ENCODE measurements around the gene CTNNAL1. TPM values are rescaled to one million over a fixed set of nuclear protein-coding genes. Genes with fewer than 3 reads are reported as not detected.

Gene CTNNAL1
- total RNA-seq, 2 experiments from 2014 or later = 4.9 to 5.3 TPM

DNA sequence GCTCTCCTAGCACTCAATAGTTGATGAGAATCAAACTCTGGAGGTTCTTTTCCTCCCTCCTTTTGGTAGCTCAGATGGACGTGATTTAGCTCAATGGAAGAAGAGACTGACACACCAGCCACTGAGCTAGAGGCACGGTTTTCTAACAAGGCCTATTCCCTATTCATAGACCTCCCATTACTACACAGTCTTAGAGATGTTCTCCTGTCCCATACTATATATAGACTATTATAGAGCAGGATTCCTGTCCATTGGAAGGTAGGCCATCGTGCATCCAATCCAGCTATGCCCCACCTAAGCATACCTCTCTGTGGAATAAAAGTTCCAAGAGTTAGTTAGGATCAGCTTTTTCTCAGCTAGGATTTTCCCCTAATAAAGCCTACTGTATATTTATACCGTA is 30.3 kb upstream of the CTNNAL1 start:
- H3K4me3 Mint-ChIP-seq = no peak overlapping the region
- intact Hi-C loops (cut with DNase I, micrococcal nuclease) = no loop called here
- ATAC-seq (ENCODE audit: poor library complexity) (no peak), DNase-seq (no peak)
- H3K36me3 ChIP-seq (ENCODE audit: insufficient read depth, low read length) = peaks cover 75% of the 10 kb centered on the region
- H3K27me3 Mint-ChIP-seq = no peaks in the 10 kb centered on the region
- H3K4me1 Mint-ChIP-seq (ENCODE audit: low read depth) = no peaks in the 10 kb centered on the region
- no peak overlapping the region for H3K4me3 ChIP-seq (ENCODE audit: low read length)
- H3K27me3 ChIP-seq (ENCODE audit: control insufficient read depth in 1 of 2, insufficient read depth in 2 of 2, low read length in 2 of 2) = no peaks in the 10 kb centered on the region
- H3K9me3 Mint-ChIP-seq = peaks cover 3% of the 10 kb centered on the region
- TF ChIP-seq, protein P1, sequence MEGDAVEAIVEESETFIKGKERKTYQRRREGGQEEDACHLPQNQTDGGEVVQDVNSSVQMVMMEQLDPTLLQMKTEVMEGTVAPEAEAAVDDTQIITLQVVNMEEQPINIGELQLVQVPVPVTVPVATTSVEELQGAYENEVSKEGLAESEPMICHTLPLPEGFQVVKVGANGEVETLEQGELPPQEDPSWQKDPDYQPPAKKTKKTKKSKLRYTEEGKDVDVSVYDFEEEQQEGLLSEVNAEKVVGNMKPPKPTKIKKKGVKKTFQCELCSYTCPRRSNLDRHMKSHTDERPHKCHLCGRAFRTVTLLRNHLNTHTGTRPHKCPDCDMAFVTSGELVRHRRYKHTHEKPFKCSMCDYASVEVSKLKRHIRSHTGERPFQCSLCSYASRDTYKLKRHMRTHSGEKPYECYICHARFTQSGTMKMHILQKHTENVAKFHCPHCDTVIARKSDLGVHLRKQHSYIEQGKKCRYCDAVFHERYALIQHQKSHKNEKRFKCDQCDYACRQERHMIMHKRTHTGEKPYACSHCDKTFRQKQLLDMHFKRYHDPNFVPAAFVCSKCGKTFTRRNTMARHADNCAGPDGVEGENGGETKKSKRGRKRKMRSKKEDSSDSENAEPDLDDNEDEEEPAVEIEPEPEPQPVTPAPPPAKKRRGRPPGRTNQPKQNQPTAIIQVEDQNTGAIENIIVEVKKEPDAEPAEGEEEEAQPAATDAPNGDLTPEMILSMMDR (IDR thresholded peaks at IDR 0.05) = no peak
- H3K27ac Mint-ChIP-seq = no peak overlapping the region
- H3K4me1 ChIP-seq (ENCODE audit: insufficient read depth, low read length) = no peaks in the 10 kb centered on the region
- CTCF ChIA-PET = no interaction called here
- no peaks in the 10 kb centered on the region for H3K9me3 ChIP-seq (ENCODE audit: control insufficient read depth in 1 of 2, insufficient read depth in 1 of 2, low read length in 2 of 2)
- peaks cover 97% of the 10 kb centered on the region for H3K36me3 Mint-ChIP-seq (ENCODE audit: low read depth)
- no peak overlapping the region for H3K27ac ChIP-seq (ENCODE audit: low read depth in 1 of 2, low read length in 2 of 2)
- POLR2A ChIA-PET = no interaction called here

DNA sequence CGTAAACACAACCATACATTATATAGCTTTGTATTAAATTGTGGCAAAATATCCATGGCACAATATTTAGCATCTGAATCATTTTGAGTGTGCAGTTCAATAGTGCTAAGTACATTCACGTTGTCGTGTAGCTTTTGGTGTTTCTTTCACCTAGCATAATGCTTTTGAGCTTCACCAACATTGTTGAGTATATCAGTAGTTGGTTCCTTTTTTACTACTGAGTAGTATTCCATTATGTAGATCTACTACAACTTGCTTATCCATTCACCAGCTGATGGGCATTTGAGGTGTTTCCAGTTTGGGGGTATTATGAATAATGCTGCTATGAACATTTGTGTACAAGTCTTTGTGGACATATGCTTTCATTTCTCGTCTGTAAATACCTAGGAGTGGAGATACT is 27.3 kb upstream of the CTNNAL1 start:
- H3K4me3 Mint-ChIP-seq = no peak overlapping the region
- no peak for ATAC-seq (ENCODE audit: poor library complexity)
- Histone ChIP-seq H3K27me3 (ENCODE audit: control insufficient read depth in 1 of 2, insufficient read depth in 2 of 2, low read length in 2 of 2) (no peaks in the 10 kb centered on the region), H3K4me3 (ENCODE audit: low read length) (no peak overlapping the region), H3K4me1 (ENCODE audit: insufficient read depth, low read length) (no peaks in the 10 kb centered on the region), H3K9me3 (ENCODE audit: control insufficient read depth in 1 of 2, insufficient read depth in 1 of 2, low read length in 2 of 2) (no peaks in the 10 kb centered on the region), H3K36me3 (ENCODE audit: insufficient read depth, low read length) (peaks cover 73% of the 10 kb centered on the region), H3K27ac (ENCODE audit: low read depth in 1 of 2, low read length in 2 of 2) (no peak overlapping the region)
- TF ChIP-seq, protein P1 (IDR thresholded peaks at IDR 0.05) = no peak
- H3K9me3 Mint-ChIP-seq = peaks cover 3% of the 10 kb centered on the region
- H3K27me3 Mint-ChIP-seq = no peaks in the 10 kb centered on the region
- intact Hi-C loops (cut with DNase I, micrococcal nuclease) = no loop called here
- CTCF ChIA-PET = interaction anchor here (0.6 kb wide), 1 partner anchor 82 kb away, joined by 4 read pairs; no protein-coding TSS in a partner anchor
- peaks cover 97% of the 10 kb centered on the region for H3K36me3 Mint-ChIP-seq (ENCODE audit: low read depth)
- H3K4me1 Mint-ChIP-seq (ENCODE audit: low read depth) = no peaks in the 10 kb centered on the region
- POLR2A ChIA-PET = no interaction called here
- DNase-seq = no peak
- H3K27ac Mint-ChIP-seq = no peak overlapping the region

DNA sequence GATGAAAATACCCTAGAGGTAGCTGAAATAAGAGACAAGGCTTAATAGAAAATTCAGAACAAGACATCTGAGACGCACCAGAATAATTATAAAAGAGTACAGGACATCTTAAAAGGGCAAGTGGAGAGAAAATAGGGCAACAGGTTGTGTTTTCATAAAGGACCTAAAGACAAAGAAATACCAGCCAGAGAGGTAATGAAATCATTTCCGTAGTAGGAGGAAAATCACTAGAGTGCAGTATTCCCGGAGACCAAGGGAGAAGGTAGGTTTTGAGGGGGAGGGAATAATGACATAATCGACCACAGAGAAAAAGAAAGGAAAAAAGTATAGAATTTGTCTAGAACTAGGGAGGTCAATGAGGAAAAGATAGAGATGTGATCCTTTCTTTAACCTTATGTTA is 26.2 kb upstream of the CTNNAL1 start:
- Histone ChIP-seq H3K36me3 (ENCODE audit: insufficient read depth, low read length) (peaks cover 69% of the 10 kb centered on the region), H3K9me3 (ENCODE audit: control insufficient read depth in 1 of 2, insufficient read depth in 1 of 2, low read length in 2 of 2) (no peaks in the 10 kb centered on the region)
- H3K27ac Mint-ChIP-seq = no peak overlapping the region

More for the DNA sequence above, 26.2 kb upstream of the CTNNAL1 start:
- intact Hi-C loops (cut with DNase I, micrococcal nuclease) = no loop called here
- H3K27me3 Mint-ChIP-seq = no peaks in the 10 kb centered on the region
- Histone ChIP-seq H3K4me3 (ENCODE audit: low read length) (no peak overlapping the region), H3K27ac (ENCODE audit: low read depth in 1 of 2, low read length in 2 of 2) (no peak overlapping the region), H3K4me1 (ENCODE audit: insufficient read depth, low read length) (no peaks in the 10 kb centered on the region), H3K27me3 (ENCODE audit: control insufficient read depth in 1 of 2, insufficient read depth in 2 of 2, low read length in 2 of 2) (no peaks in the 10 kb centered on the region)
- TF ChIP-seq, protein P1 (IDR thresholded peaks at IDR 0.05) = no peak
- peaks cover 91% of the 10 kb centered on the region for H3K36me3 Mint-ChIP-seq (ENCODE audit: low read depth)
- H3K4me1 Mint-ChIP-seq (ENCODE audit: low read depth) = no peaks in the 10 kb centered on the region
- CTCF ChIA-PET = no interaction called here
- POLR2A ChIA-PET = no interaction called here
- DNase-seq = no peak
- ATAC-seq (ENCODE audit: poor library complexity) = no peak
- peaks cover 3% of the 10 kb centered on the region for H3K9me3 Mint-ChIP-seq
- no peak overlapping the region for H3K4me3 Mint-ChIP-seq
